HG03135 (cell line): ENCODE results near the gene KDM6B.
A peak's percentile ranks its signal among the peaks of the same experiment; 100 is the strongest.
"Not testable (repeated sequence)": the region's sequence is repeated elsewhere in the genome, so short reads cannot be mapped to it uniquely, and the experiment has no call there.

Experiments used
- ATAC-seq: cut with Tn5 transposase; IDR thresholded peaks from one replicate; pipeline ENCODE4 v1.9.1; 2021; ENCODE audit warnings: mild to moderate bottlenecking, moderate library complexity; ENCODE audit not compliant: unreplicated experiment

The KDM6B gene

DNA sequence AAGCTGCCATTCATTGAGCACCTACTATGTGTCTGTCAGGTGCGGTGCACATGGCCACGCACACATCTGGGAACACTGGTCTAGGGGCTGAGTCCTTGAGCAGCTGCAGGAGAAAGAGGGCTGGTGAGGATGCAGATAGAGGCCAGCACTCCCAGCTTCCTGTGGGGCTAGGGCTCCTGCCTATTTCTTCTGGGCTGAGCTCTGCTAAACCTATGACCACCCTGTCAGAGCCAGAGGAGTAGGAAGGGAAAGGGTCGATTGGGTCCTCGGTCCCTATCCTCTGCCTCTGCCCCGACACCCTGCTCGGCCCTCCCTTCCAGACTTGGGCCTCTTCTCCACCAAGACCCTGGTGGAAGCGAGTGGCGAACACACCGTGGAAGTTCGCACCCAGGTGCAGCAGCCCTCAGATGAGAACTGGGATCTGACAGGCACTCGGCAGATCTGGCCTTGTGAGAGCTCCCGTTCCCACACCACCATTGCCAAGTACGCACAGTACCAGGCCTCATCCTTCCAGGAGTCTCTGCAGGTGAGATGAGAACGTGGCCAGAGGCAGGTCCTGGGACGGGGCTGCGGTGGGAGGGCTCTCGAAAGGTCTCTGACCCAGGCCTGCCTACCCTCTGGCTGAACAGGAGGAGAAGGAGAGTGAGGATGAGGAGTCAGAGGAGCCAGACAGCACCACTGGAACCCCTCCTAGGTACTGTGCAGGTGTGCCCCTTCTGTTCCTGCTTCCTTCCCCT lies 16.9 kb downstream of the KDM6B start:
- ATAC-seq, result no peak

DNA sequence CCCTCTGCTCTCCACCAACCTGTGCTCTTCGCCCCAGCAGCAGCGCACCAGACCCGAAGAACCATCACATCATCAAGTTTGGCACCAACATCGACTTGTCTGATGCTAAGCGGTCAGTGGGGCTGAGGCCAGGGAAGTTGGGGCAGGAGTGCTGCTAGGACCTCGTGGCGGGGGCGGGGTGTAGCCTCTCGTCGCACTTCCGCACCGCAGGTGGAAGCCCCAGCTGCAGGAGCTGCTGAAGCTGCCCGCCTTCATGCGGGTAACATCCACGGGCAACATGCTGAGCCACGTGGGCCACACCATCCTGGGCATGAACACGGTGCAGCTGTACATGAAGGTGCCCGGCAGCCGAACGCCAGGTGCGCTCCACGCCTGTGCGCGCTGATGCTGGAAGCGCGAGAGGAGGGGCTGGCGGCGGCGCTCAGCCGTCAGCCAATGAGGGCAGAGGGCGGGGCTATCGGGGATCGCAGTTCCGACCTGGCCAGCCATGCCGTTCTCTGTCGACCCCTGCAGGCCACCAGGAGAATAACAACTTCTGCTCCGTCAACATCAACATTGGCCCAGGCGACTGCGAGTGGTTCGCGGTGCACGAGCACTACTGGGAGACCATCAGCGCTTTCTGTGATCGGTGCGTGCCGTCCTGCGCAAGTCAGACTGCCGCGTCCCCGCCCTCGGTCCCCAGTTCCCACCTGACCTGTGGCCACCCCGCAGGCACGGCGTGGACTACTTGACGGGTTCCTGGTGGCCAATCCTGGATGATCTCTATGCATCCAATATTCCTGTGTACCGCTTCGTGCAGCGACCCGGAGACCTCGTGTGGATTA lies 17.6 kb downstream of the KDM6B start:
- ATAC-seq, result peak; percentile 65

DNA sequence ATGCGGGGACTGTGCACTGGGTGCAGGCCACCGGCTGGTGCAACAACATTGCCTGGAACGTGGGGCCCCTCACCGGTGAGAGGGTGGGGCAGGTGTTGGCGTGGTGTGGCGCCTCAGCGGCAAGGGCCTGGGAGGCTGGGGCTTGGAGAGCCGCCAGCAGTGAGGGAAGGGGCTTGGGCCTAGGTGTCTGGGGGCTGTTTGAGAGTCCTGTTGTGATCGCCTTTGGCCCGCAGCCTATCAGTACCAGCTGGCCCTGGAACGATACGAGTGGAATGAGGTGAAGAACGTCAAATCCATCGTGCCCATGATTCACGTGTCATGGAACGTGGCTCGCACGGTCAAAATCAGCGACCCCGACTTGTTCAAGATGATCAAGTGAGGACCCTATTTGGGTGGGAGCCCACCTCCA lies 18.2 kb downstream of the KDM6B start:
- ATAC-seq, result no peak

DNA sequence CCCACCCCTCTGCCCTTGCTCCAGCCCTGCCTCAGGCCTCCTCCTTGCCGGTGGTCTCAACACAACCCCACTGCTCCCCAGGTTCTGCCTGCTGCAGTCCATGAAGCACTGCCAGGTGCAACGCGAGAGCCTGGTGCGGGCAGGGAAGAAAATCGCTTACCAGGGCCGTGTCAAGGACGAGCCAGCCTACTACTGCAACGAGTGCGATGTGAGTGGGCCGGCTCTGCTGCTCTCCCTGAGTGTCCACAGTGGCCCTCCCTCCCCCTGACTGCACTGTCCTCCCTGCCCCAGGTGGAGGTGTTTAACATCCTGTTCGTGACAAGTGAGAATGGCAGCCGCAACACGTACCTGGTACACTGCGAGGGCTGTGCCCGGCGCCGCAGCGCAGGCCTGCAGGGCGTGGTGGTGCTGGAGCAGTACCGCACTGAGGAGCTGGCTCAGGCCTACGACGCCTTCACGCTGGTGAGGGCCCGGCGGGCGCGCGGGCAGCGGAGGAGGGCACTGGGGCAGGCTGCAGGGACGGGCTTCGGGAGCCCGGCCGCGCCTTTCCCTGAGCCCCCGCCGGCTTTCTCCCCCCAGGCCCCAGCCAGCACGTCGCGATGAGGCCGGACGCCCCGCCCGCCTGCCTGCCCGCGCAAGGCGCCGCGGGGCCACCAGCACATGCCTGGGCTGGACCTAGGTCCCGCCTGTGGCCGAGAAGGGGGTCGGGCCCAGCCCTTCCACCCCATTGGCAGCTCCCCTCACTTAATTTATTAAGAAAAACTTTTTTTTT lies 19.1 kb downstream of the KDM6B start:
- no peak for ATAC-seq

DNA sequence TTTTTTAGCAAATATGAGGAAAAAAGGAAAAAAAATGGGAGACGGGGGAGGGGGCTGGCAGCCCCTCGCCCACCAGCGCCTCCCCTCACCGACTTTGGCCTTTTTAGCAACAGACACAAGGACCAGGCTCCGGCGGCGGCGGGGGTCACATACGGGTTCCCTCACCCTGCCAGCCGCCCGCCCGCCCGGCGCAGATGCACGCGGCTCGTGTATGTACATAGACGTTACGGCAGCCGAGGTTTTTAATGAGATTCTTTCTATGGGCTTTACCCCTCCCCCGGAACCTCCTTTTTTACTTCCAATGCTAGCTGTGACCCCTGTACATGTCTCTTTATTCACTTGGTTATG lies 19.6 kb downstream of the KDM6B start:
- no peak for ATAC-seq

DNA sequence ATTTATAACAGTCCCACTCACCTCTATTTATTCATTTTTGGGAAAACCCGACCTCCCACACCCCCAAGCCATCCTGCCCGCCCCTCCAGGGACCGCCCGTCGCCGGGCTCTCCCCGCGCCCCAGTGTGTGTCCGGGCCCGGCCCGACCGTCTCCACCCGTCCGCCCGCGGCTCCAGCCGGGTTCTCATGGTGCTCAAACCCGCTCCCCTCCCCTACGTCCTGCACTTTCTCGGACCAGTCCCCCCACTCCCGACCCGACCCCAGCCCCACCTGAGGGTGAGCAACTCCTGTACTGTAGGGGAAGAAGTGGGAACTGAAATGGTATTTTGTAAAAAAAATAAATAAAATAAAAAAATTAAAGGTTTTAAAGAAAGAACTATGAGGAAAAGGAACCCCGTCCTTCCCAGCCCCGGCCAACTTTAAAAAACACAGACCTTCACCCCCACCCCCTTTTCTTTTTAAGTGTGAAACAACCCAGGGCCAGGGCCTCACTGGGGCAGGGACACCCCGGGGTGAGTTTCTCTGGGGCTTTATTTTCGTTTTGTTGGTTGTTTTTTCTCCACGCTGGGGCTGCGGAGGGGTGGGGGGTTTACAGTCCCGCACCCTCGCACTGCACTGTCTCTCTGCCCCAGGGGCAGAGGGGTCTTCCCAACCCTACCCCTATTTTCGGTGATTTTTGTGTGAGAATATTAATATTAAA lies 20.2 kb downstream of the KDM6B start:
- ATAC-seq, result no peak

DNA sequence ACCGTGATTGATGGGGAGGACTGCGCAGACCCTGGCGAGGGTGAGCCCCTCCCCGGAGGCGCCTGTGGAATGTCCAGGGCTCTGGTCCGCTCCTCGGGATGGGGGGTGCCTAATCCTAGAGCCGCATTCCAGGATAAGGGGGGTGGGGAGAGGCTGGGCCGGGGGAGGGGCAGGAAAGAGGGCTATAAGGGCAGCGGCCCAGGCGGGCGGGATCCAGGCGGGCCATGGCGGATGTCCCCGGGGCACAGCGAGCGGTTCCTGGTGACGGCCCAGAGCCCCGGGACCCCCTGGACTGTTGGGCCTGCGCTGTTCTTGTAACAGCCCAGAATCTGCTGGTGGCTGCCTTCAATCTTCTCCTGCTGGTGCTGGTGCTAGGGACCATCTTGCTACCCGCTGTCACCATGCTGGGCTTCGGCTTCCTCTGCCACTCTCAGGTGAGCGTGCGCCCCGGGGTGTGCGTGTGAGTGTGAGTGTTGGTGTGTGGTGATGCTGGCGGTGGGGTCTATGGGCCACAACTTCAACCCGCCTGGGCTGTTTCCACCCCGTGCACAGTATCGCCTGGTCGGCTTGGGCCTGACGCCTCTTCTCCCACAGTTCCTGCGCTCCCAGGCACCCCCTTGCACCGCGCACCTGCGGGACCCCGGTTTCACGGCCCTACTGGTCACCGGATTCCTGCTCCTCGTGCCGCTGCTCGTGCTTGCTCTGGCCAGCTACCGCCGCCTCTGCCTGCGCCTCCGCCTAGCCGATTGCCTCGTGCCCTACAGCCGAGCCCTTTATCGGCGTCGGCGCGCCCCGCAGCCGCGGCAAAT lies 21.0 kb downstream of the KDM6B start, which contains the start of gene TMEM88:
Gene TMEM88, plus strand, starts transcription at position 216 of the 809 bp plus-strand sequence. Its CDS starts 9 bp downstream, at position 225.
- no peak for ATAC-seq

DNA sequence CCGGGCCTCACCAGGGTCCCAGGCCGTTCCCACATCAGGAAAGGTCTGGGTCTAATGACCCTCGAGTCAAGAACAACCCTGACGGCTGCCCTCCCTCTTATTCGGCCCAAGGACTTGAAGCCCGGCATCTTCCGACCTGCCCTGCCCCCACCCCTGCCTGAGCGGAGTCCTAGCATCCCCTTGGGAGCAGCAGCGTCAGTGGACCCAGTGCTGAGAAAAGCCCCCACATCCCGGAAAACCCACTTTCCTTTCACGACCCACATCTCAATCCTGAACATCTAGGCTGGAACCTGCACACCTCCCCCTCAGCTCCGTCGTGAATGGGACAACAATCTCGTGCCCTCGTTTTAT lies 21.6 kb downstream of the KDM6B start:
- ATAC-seq, result no peak

DNA sequence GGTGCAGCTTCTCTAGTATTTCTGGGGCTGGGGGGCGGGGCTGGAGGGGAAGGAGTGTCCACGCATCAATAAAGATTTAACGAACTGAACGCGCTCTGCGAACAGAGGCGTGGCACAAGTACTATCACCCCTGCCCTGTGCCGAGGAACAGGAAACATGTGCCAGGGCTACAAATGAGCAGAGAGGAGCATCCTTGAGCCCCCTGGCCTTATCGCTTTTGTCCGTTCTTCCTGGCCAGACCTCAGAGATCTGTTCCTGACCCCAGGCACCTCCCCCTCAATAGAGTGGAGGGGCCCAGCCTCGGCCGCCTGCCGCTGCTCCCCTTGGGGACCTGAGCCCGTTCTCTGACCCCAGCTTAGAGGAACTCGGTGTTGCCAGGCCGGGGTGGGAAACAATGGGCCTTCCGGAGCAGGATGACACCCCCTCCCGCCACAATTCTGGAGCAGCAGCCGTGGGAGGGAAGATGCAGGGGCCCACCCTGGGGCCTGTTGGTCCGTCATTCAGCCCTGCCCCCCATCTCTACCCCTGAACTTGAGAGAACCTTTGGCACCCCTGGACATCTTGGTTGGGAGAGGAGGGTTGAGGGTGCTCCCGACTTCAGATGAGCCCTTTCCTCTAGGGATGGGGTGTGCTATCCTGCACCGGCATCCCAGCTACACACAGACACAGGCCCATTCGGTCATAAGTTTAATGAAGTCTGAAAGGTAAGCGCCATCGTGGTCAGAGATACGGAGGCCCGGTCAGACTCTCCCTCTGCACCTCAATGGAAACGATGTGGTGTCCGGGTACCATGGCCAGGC lies 22.2 kb downstream of the KDM6B start:
- ATAC-seq, result no peak

DNA sequence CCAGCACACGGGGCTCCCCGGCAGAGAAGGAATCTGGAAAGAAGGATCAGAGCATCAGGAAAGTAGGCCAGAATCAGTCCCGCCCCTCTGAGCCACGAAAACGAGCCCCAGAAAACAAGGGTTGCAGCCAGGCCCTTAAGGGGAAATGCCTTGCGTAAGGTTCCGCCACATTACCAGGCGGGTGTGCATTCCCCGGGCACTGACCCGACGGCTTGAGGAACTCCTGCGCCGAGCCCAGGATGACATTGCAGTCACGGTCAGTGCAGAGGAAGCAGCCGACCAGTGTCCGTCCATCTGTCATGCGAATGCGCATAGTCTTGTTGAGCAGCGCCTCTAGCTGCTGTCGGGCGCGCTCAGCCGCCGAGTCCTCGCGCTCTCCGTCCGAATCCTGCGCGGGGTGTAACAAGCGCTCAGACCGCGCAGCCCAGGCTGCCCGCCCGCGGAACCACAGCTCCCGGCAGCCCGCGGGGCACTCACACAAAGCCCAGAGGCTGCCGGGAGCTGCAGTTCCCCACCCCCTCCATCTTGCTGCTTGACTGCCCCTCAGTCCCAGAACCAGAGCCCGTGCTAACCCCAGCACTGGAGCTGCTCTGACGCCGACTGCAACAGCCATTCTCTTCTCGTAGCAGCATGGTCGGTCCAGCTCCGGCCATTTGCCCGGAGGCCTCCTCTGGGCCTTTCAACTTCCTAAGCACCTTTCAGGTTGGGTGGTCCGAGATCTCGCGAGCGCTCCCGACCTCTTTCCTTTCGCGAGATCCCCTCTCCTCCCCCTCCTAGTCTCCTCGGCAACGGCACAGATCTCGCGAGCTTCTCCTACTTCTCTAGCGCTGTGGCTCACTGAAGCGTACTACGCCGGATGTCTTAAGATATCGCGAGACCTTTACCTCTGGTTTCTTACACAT lies 23.0 kb downstream of the KDM6B start, which contains the start of gene NAA38:
Gene NAA38, minus strand, starts transcription at position 749 of the 902 bp plus-strand sequence. Its CDS starts 96 bp downstream, at position 653.
- ATAC-seq, result peak; percentile 65

DNA sequence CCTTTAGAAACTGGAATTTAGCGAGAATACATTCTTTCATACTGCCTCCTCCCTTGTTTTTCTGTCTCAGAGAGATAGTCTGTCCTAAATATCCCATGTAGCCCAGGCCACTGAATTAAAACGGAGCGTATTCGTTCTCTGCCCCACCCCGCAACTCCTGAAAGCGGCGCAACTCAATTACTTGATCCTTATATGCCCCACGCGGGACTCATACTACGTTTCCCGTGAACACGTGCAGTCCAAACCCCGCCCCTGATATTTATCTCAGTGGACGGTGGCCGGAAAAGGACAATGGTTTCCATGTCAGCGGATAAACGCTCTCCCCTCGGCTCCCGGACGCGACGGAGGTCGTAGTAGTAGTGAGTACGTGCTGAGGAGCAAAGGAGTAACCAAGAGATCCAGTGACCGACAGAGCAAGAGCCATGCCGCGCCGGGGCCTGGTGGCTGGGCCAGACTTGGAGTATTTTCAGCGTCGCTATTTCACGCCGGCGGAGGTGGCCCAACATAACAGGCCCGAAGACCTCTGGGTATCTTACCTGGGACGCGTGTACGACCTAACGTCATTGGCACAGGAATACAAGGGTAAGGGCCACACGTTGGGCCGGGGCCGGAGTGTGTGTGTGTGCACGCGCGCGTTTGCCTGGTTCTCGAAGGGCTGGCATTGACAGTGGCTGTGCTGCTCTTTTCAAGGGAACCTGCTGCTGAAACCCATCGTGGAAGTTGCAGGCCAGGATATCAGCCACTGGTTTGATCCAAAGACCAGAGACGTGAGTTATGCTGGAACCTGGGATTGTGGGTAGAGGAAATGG lies 23.9 kb downstream of the KDM6B start, which contains the start of gene CYB5D1:
Gene CYB5D1, plus strand, starts transcription at position 291 of the 809 bp plus-strand sequence. Its CDS starts 132 bp downstream, at position 423.
- ATAC-seq, result peak; percentile 40

DNA sequence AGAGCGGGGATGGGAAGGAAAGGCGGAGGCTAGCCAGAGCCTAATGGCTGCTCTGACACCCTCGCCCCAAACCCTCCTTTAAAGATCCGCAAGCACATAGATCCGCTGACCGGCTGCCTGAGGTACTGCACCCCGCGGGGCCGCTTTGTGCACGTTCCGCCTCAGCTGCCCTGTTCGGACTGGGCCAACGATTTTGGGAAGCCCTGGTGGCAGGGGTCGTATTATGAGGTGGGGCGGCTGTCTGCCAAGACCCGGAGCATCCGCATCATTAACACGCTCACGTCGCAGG lies 24.4 kb downstream of the KDM6B start:
- no peak for ATAC-seq

DNA sequence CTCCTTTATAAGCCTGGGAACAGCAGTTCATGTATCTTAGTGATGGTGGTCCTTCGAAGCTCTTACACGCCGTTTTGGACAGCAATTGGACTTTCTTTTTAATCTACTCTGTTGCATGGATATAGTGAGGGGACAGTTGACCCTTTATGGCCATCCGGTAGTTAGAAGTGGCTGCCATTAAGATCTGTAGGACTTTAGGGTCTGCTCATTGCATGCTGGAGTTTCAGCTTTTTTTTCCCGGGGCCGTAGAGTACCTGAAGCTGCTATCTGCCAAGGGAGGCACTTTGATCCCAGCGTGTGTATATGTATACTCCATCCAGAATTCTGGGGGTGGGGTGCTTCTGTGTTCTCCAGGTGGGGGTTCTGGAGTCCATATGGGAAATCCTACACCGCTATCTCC lies 25.0 kb downstream of the KDM6B start:
- no peak for ATAC-seq

DNA sequence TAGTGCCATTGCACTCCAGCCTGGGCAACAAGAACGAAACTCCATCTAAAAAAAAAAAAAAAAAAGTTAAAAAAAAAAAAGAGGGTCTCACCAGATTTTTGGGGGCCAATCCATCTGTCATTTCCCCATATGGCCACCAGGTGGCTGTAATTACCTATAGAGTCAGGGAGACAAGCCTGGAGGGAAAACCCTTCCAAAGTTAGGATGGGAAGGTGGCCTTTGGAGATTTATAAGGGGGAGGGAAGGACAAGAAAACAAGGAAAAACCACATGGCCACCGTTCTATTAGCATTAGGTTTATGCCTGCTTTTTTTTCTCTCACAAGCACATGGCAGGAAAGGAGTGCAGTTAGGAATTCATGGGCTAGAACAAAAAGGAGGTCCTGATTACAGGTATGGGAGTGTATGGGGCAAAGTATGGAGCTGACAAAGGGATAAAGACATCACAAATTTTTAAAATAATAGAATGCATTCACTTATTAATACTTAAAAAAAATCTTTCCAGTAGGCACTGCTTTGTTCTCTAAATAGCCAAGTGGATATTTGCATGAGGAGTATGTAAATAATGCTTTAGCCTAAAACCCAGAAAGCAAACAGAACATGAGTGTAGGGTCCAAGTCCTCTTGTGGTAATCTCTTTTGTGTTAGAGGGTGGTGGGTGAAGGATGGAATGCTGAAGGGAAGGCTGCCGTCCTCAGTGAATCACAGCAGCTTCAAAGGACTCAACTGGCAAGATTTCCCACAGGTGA lies 28.8 kb downstream of the KDM6B start:
- no peak for ATAC-seq

DNA sequence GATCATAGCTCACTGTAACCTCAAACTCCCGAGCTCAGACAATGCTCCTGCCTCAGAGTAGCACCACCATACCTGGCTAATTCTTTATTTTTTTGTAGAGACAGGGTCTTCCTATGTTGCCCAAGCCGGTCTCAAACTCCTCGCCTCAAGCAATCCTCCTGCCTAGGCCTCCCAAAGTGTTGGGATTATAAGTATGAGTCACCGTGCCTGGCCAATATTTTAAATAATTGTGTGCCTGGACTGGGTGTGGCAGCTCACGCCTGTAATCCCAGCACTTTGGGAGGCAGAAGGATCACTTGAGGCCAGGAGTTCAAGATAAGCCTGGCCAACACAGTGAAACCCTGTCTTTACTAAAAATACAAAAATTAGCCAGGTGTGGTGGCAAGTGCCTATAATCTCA lies 30.4 kb downstream of the KDM6B start:
- not testable (repeated sequence) for ATAC-seq

DNA sequence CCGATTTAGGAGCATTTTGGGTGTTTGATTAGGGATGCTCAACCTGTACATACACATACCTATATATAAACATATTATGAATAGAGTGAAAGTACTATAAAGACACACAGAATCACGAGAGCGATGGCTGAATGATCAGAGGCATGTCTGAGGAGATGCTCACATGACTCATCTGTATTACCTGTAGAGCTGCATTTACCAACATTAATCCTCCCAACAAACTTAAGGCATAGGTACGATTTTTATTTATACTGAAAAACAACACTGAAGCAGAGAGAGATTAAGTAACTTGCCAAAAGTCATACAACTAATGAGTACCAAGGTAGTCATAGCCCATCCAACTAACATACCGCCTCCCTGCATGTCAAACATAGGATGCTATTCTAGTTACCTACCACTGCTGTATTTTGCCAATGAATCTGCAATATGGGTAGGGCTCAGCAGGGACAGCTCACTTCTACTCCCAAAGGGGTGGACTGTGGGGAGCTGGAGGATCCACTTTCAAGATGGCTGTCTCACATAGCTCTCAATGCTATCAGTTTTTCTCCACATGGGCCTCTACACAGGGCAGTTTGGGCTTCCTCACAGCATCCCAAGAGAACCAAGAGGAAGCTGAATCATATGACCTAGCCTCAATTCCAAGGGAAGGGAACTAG lies 31.1 kb downstream of the KDM6B start:
- ATAC-seq, result no peak
